ENCODE measurements around the gene INMT. TPM values are rescaled to one million over a fixed set of nuclear protein-coding genes. Genes with fewer than 3 reads are reported as not detected.

The INMT gene
- total RNA-seq, 2 experiments from 2014 or later: 0.08 TPM; not detected in 1

- no peaks in the 10 kb centered on the region for H3K36me3 Mint-ChIP-seq
- H3K27me3 Mint-ChIP-seq: peaks cover 8% of the 10 kb centered on the region
- no peaks in the 10 kb centered on the region for H3K4me1 Mint-ChIP-seq
- H3K27ac Mint-ChIP-seq: no peak overlapping the region
- no peaks in the 10 kb centered on the region for H3K9me3 Mint-ChIP-seq
- DNase-seq: no peak
- no peak overlapping the region for H3K4me3 Mint-ChIP-seq
Measured at GRCh38 chr7:30755384-30756154, 3.6 kb downstream of the INMT start.

- Mint-ChIP-seq H3K27me3 (peaks cover 8% of the 10 kb centered on the region), H3K4me1 (no peaks in the 10 kb centered on the region), H3K36me3 (no peaks in the 10 kb centered on the region), H3K27ac (no peak overlapping the region), H3K9me3 (no peaks in the 10 kb centered on the region), H3K4me3 (no peak overlapping the region)
- DNase-seq: no peak
Measured at GRCh38 chr7:30757342-30757692, 5.4 kb downstream of the INMT start.

GRCh38 chr7:30760514-30761213 lies 8.7 kb downstream of the INMT start:
- H3K9me3 Mint-ChIP-seq: no peaks in the 10 kb centered on the region
- no peaks in the 10 kb centered on the region for H3K4me1 Mint-ChIP-seq
- H3K27ac Mint-ChIP-seq: no peak overlapping the region

GRCh38 chr7:30761214-30762156 lies 9.6 kb downstream of the INMT start:
- no peaks in the 10 kb centered on the region for H3K9me3 Mint-ChIP-seq
- no peaks in the 10 kb centered on the region for H3K36me3 Mint-ChIP-seq
- H3K27me3 Mint-ChIP-seq: peaks cover 8% of the 10 kb centered on the region
- H3K4me3 Mint-ChIP-seq: no peak overlapping the region
- DNase-seq: no peak
- no peaks in the 10 kb centered on the region for H3K4me1 Mint-ChIP-seq
- H3K27ac Mint-ChIP-seq: no peak overlapping the region

More at GRCh38 chr7:30760514-30761213, 8.7 kb downstream of the INMT start:
- no peak for DNase-seq
- H3K4me3 Mint-ChIP-seq: no peak overlapping the region
- peaks cover 8% of the 10 kb centered on the region for H3K27me3 Mint-ChIP-seq
- H3K36me3 Mint-ChIP-seq: no peaks in the 10 kb centered on the region

- no peaks in the 10 kb centered on the region for H3K36me3 Mint-ChIP-seq
- no peak overlapping the region for H3K27ac Mint-ChIP-seq
- DNase-seq: no peak
- H3K4me3 Mint-ChIP-seq: no peak overlapping the region
- no peaks in the 10 kb centered on the region for H3K4me1 Mint-ChIP-seq
- H3K9me3 Mint-ChIP-seq: no peaks in the 10 kb centered on the region
- peaks cover 8% of the 10 kb centered on the region for H3K27me3 Mint-ChIP-seq
Measured at GRCh38 chr7:30764030-30764975, 12.4 kb downstream of the INMT start.

- no peaks in the 10 kb centered on the region for H3K36me3 Mint-ChIP-seq
- H3K27ac Mint-ChIP-seq: no peak overlapping the region
- H3K4me3 Mint-ChIP-seq: no peak overlapping the region
- no peaks in the 10 kb centered on the region for H3K4me1 Mint-ChIP-seq
- H3K9me3 Mint-ChIP-seq: no peaks in the 10 kb centered on the region
- no peak for DNase-seq
- no peaks in the 10 kb centered on the region for H3K27me3 Mint-ChIP-seq
Measured at GRCh38 chr7:30765408-30765807, 13.5 kb downstream of the INMT start.

GRCh38 chr7:30770845-30771173 lies 18.9 kb downstream of the INMT start:
- Mint-ChIP-seq H3K4me3 (peak overlapping the region; percentile 35), H3K36me3 (no peaks in the 10 kb centered on the region), H3K4me1 (peaks cover 4% of the 10 kb centered on the region), H3K27ac (no peak overlapping the region), H3K27me3 (no peaks in the 10 kb centered on the region), H3K9me3 (no peaks in the 10 kb centered on the region)
- no peak for DNase-seq

GRCh38 chr7:30771174-30771879 lies 19.4 kb downstream of the INMT start, which contains the start of gene MINDY4:
TSS of gene MINDY4 (plus strand) at chr7:30771417. CDS start at chr7:30771494, 77 bp downstream.
- peak; percentile 77 for DNase-seq
- Mint-ChIP-seq H3K36me3 (no peaks in the 10 kb centered on the region), H3K4me1 (peaks cover 4% of the 10 kb centered on the region), H3K9me3 (no peaks in the 10 kb centered on the region), H3K4me3 (peak within 1 kb of the TSS; percentile 74), H3K27me3 (no peaks in the 10 kb centered on the region), H3K27ac (peak within 1 kb of the TSS; percentile 70)

- Mint-ChIP-seq H3K9me3 (no peaks in the 10 kb centered on the region), H3K27me3 (no peaks in the 10 kb centered on the region), H3K4me3 (peak overlapping the region; percentile 74), H3K36me3 (no peaks in the 10 kb centered on the region), H3K27ac (peak overlapping the region; percentile 70), H3K4me1 (peaks cover 4% of the 10 kb centered on the region)
- DNase-seq: no peak
Measured at GRCh38 chr7:30771880-30772425, 20.0 kb downstream of the INMT start.

- Mint-ChIP-seq H3K9me3 (no peaks in the 10 kb centered on the region), H3K27me3 (no peaks in the 10 kb centered on the region), H3K4me1 (peaks cover 4% of the 10 kb centered on the region), H3K27ac (no peak overlapping the region), H3K4me3 (no peak overlapping the region), H3K36me3 (no peaks in the 10 kb centered on the region)
- no peak for DNase-seq
Measured at GRCh38 chr7:30772984-30773383, 21.0 kb downstream of the INMT start.

- Mint-ChIP-seq H3K27ac (no peak overlapping the region), H3K27me3 (no peaks in the 10 kb centered on the region), H3K4me1 (peaks cover 4% of the 10 kb centered on the region), H3K4me3 (no peak overlapping the region), H3K36me3 (no peaks in the 10 kb centered on the region), H3K9me3 (no peaks in the 10 kb centered on the region)
- DNase-seq: no peak
Measured at GRCh38 chr7:30775992-30776391, 24.1 kb downstream of the INMT start.

GRCh38 chr7:30776971-30777370 lies 25.0 kb downstream of the INMT start:
- H3K27ac Mint-ChIP-seq: no peak overlapping the region
- H3K27me3 Mint-ChIP-seq: no peaks in the 10 kb centered on the region
- no peak for DNase-seq
- no peaks in the 10 kb centered on the region for H3K36me3 Mint-ChIP-seq
- H3K9me3 Mint-ChIP-seq: no peaks in the 10 kb centered on the region
- no peak overlapping the region for H3K4me3 Mint-ChIP-seq
- peaks cover 3% of the 10 kb centered on the region for H3K4me1 Mint-ChIP-seq

- Mint-ChIP-seq H3K4me1 (no peaks in the 10 kb centered on the region), H3K27me3 (no peaks in the 10 kb centered on the region), H3K36me3 (peaks cover 13% of the 10 kb centered on the region), H3K4me3 (no peak overlapping the region), H3K27ac (no peak overlapping the region), H3K9me3 (no peaks in the 10 kb centered on the region)
- no peak for DNase-seq
Measured at GRCh38 chr7:30778255-30779025, 26.5 kb downstream of the INMT start.

Measured in activated naive CD8-positive, alpha-beta T cell treated with anti-CD3 and anti-CD28 coated beads for 36 hours (primary cell).